Glutamatergic neuron (in vitro differentiated cells): Measurements from ENCODE around the gene PLXND1. TPM values are rescaled to one million over a fixed set of nuclear protein-coding genes. Genes with fewer than 3 reads are reported as not detected.
A peak's percentile ranks its signal among the peaks of the same experiment; 100 is the strongest.

Experiments used
- DNase-seq: peaks from one replicate; pipeline ENCODE4 v3.0.0; 2022
- H3K27ac Mint-ChIP-seq: one replicate; pipeline ENCODE4 v1.8.0; 2020; ENCODE audit warnings: mild to moderate bottlenecking, mixed read lengths, inconsistent platforms; ENCODE audit not compliant: unreplicated experiment
- H3K27me3 Mint-ChIP-seq: one replicate; pipeline ENCODE4 v1.8.0; 2020; ENCODE audit warnings: mild to moderate bottlenecking, moderate library complexity, mixed read lengths, inconsistent platforms; ENCODE audit not compliant: unreplicated experiment
- H3K36me3 Mint-ChIP-seq: one replicate; pipeline ENCODE4 v1.8.0; 2020; ENCODE audit warnings: mild to moderate bottlenecking, mixed read lengths, inconsistent platforms; ENCODE audit not compliant: unreplicated experiment
- H3K4me1 Mint-ChIP-seq: one replicate; pipeline ENCODE4 v1.8.0; 2020; ENCODE audit warnings: mild to moderate bottlenecking, low read depth, mixed read lengths, inconsistent platforms; ENCODE audit not compliant: unreplicated experiment
- H3K4me3 Mint-ChIP-seq: one replicate; pipeline ENCODE4 v1.8.0; 2020; ENCODE audit warnings: mild to moderate bottlenecking, mixed read lengths, inconsistent platforms; ENCODE audit not compliant: unreplicated experiment
- H3K9me3 Mint-ChIP-seq: one replicate; pipeline ENCODE4 v1.8.0; 2020; ENCODE audit warnings: mild to moderate bottlenecking, moderate library complexity, mixed read lengths, inconsistent platforms; ENCODE audit not compliant: unreplicated experiment
- total RNA-seq: library from RNA; stranded (reverse); fragmentation: NEBNext Ultra II Directional; extraction: Animal tissue kit (Norgen Biotek cat#: 25700); gene quantifications from one replicate; pipeline ENCODE4 v1.2.1, GENCODE V29; 2021; ENCODE audit not compliant: unreplicated experiment
- TF ChIP-seq, protein P1 (sequence below): fragments of 200-600 bp; sonication (generic); IDR thresholded peaks from one replicate; pipeline ENCODE4 v1.5.0; 2021; ENCODE audit not compliant: partially characterized antibody, unreplicated experiment

PLXND1 gene
- total RNA-seq, 1 donor from 2014 or later, result 72.2 TPM

DNA sequence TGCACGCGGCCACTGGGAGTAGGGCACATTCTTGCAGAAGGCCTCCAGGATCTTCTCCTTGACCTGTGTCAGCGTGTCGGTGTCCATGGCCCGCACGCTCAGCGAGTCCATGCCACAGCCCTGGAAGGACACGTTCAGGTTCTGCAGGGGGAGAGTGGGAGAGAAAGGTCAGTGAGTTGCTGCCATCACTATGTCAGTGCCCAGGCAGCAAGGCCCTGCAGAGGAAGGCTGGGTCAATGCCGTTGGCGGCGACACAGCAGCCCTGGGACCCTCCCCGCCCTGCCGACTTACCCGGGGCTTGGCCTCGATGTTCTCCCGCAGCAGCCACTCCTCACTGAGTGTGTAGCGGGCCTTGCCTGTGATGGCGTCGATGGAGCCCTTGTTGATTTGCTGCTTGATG lies 43.7 kb downstream of the PLXND1 start:
- H3K4me3 Mint-ChIP-seq, result no peak overlapping the region
- peaks cover 5% of the 10 kb centered on the region for H3K36me3 Mint-ChIP-seq
- peaks cover 8% of the 10 kb centered on the region for H3K9me3 Mint-ChIP-seq
- H3K4me1 Mint-ChIP-seq, result peaks cover 23% of the 10 kb centered on the region
- TF ChIP-seq, protein P1, sequence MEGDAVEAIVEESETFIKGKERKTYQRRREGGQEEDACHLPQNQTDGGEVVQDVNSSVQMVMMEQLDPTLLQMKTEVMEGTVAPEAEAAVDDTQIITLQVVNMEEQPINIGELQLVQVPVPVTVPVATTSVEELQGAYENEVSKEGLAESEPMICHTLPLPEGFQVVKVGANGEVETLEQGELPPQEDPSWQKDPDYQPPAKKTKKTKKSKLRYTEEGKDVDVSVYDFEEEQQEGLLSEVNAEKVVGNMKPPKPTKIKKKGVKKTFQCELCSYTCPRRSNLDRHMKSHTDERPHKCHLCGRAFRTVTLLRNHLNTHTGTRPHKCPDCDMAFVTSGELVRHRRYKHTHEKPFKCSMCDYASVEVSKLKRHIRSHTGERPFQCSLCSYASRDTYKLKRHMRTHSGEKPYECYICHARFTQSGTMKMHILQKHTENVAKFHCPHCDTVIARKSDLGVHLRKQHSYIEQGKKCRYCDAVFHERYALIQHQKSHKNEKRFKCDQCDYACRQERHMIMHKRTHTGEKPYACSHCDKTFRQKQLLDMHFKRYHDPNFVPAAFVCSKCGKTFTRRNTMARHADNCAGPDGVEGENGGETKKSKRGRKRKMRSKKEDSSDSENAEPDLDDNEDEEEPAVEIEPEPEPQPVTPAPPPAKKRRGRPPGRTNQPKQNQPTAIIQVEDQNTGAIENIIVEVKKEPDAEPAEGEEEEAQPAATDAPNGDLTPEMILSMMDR, result no peak
- H3K27me3 Mint-ChIP-seq, result peaks cover 10% of the 10 kb centered on the region
- DNase-seq, result no peak
- H3K27ac Mint-ChIP-seq, result no peak overlapping the region

DNA sequence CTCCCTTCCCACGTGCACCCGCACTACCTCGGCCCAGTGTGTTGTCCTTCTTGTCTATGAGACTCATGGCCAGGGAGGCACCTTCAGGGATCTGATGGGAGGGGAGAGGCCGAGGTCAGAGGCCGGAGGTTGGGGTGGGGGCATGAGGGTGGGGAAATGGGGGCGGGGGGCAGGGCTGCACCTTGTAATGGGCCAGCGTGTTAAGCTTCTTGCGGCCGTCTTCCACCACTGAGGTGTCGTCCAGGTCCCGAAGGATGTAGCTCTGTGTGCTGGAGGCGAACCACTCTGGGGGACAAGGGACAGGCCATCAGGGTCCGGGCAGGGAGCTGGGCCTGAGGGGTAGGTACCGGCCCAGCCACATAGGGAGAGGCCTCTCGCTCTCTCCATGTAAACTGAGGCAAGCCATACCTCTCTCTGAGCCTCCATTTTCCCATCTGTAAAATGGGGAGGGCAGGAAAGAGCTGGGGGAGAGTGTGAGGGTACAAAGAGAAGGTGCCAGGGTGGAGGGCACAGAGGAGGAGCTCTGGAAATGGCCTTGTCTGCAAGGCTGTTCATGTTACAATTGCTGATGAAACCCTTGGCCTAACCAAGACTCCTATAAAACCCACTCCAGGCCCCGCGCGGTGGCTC lies 44.7 kb downstream of the PLXND1 start:
- Mint-ChIP-seq H3K27me3 (peaks cover 6% of the 10 kb centered on the region), H3K4me1 (peaks cover 27% of the 10 kb centered on the region), H3K9me3 (peaks cover 3% of the 10 kb centered on the region), H3K27ac (no peak overlapping the region), H3K36me3 (peaks cover 5% of the 10 kb centered on the region), H3K4me3 (no peak overlapping the region)
- no peak for DNase-seq
- TF ChIP-seq, protein P1, result no peak

DNA sequence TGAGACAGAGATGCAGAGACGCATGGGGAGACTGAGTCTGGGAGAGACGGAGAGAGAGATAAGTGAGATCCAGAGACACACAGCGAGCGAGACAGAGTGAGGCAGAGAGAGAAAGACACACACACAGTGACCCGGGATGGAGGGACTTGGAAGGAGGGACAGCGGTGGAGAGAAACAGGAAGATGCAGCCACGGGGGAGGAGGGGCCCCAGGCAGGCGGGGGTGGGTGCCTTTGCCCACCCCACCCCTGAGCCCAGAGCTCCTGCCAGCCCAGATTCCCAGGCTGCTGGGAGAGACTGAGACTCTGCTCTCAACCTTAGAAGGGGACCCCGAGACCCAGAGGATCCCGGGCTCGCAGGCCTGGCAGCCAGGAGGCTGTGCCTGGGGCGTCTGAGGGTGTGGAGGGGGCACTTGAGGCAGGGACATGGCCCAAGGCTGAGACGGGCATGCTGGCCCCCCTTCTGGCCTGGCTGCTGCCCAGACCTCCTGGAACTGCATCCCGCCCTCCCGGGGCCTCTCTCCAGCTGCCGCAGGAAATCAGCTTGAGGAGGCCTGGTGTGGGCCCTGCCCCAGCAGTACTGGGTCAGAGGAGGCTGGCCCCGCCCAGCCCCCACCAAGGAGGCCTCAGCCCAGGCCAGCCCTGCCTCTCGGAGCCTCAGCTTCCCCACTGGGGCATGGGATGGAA lies 45.4 kb downstream of the PLXND1 start:
- peak; percentile 62 for DNase-seq
- TF ChIP-seq, protein P1, result no peak
- Mint-ChIP-seq H3K27ac (peak overlapping the region; percentile 72), H3K4me1 (peaks cover 24% of the 10 kb centered on the region), H3K27me3 (peaks cover 4% of the 10 kb centered on the region), H3K4me3 (peak overlapping the region; percentile 50), H3K36me3 (peaks cover 5% of the 10 kb centered on the region), H3K9me3 (peaks cover 4% of the 10 kb centered on the region)

DNA sequence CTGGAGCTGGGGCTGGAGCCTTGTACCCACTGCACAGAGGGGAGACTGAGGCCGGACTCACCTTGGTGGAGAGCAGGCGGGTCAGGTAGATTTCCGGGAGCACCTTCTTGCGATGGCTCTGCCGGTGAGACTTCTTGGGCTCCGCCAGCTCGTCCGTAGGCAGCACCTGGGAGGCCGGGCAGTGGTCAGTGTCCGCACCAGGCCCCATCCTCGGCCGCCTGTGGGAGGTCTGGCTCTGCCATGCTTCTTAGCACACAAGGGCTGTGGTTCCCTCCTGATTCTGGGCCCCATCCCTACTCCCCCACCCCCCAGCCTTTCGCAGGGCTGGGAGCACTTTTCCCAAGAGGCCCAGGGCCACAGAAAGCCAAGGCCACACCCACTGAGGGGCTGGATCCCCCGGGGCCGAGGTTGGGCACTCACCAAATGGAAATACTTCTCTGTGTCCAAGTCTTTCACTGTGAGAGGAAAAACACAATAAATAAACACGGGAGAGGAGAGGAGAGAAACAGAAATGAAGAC lies 46.1 kb downstream of the PLXND1 start:
- peak overlapping the region; percentile 72 for H3K27ac Mint-ChIP-seq
- H3K27me3 Mint-ChIP-seq, result peaks cover 4% of the 10 kb centered on the region
- TF ChIP-seq, protein P1, result no peak
- H3K9me3 Mint-ChIP-seq, result peaks cover 4% of the 10 kb centered on the region
- DNase-seq, result no peak
- H3K36me3 Mint-ChIP-seq, result peaks cover 5% of the 10 kb centered on the region
- peak overlapping the region; percentile 50 for H3K4me3 Mint-ChIP-seq
- H3K4me1 Mint-ChIP-seq, result peaks cover 23% of the 10 kb centered on the region

DNA sequence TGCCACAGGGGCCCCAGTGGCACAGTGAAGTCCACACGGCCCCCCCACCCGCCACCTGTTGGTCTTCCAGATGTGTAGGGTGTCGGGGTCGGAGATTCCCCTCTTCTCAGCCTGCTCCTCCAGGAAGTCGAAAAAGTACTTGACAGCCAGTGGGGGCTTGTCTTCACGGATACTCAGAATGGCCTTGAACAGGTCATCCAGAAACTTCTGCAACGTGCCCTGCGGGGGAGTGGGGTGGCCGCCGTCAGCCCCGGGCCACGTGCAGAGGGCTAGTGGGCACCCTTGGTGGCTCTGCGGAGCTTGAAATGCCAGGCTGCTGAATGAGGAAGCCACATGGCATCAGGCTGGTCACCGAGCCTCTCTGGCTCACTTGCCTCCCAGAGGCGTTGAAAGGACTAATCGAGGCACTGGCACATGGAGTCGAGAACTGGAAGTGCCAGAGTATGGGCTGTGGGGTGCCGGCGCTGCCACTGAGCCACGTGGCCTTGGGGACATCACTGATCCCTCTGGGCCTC lies 46.9 kb downstream of the PLXND1 start:
- Mint-ChIP-seq H3K27me3 (peaks cover 4% of the 10 kb centered on the region), H3K27ac (no peak overlapping the region), H3K4me3 (no peak overlapping the region), H3K9me3 (peaks cover 4% of the 10 kb centered on the region), H3K4me1 (peaks cover 25% of the 10 kb centered on the region), H3K36me3 (peaks cover 5% of the 10 kb centered on the region)
- DNase-seq, result no peak
- TF ChIP-seq, protein P1, result no peak
